ENCODE results near the gene POMT2. TPM values are rescaled to one million over a fixed set of nuclear protein-coding genes. Genes with fewer than 3 reads are reported as not detected.

The POMT2 gene
- total RNA-seq, 2 experiments from 2014 or later, result 5.9 to 31.4 TPM

- no peak overlapping the region for H3K4me3 ChIP-seq (ENCODE audit: low read depth, low read length, poor library complexity, severe bottlenecking)
- H2AFZ ChIP-seq (ENCODE audit: low read length), result no peak overlapping the region
- H4K20me1 ChIP-seq (ENCODE audit: insufficient read depth, low read length), result no peaks in the 10 kb centered on the region
- H3K9me2 ChIP-seq (ENCODE audit: insufficient read depth, low read length), result no peaks in the 10 kb centered on the region
- H3K27ac ChIP-seq (ENCODE audit: low read depth, low read length, poor library complexity, severe bottlenecking), result no peak overlapping the region
- no peaks in the 10 kb centered on the region for H3K36me3 ChIP-seq (ENCODE audit: insufficient read depth, low read length)
- no peak overlapping the region for H3K4me2 ChIP-seq (ENCODE audit: low read length)
- no peak for DNase-seq (ENCODE audit: low spot score)
- ChIA-PET POLR2A (no interaction called here), CTCF (ENCODE audit: unreplicated experiment) (no interaction called here)
- TF ChIP-seq EZH2phosphoT487 (IDR thresholded peaks at IDR 0.05; ENCODE audit: borderline replicate concordance, low read depth, low read length), result no peak
- TF ChIP-seq, protein P1, sequence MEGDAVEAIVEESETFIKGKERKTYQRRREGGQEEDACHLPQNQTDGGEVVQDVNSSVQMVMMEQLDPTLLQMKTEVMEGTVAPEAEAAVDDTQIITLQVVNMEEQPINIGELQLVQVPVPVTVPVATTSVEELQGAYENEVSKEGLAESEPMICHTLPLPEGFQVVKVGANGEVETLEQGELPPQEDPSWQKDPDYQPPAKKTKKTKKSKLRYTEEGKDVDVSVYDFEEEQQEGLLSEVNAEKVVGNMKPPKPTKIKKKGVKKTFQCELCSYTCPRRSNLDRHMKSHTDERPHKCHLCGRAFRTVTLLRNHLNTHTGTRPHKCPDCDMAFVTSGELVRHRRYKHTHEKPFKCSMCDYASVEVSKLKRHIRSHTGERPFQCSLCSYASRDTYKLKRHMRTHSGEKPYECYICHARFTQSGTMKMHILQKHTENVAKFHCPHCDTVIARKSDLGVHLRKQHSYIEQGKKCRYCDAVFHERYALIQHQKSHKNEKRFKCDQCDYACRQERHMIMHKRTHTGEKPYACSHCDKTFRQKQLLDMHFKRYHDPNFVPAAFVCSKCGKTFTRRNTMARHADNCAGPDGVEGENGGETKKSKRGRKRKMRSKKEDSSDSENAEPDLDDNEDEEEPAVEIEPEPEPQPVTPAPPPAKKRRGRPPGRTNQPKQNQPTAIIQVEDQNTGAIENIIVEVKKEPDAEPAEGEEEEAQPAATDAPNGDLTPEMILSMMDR (conservative IDR thresholded peaks at IDR 0.05; ENCODE audit: low read length), result peak; percentile 34; the same call in 1 of the 2 replicates
- H3K79me2 ChIP-seq (ENCODE audit: insufficient read depth, low read depth, low read length), result no peaks in the 10 kb centered on the region
- no peaks in the 10 kb centered on the region for H3K9me3 ChIP-seq (ENCODE audit: low read length)
- BruUV-seq (replicated peaks), result no TSS peak
- intact Hi-C loops (cut with micrococcal nuclease; ENCODE audit: unreplicated experiment), result no loop called here
- H3K4me1 ChIP-seq (ENCODE audit: insufficient read depth, low read length, poor library complexity, severe bottlenecking), result peaks cover 33% of the 10 kb centered on the region
Observed at GRCh38 chr14:77245820-77246219, 74.9 kb downstream of the POMT2 start.

GRCh38 chr14:77243853-77244252, 76.8 kb downstream of the POMT2 start:
- intact Hi-C loops (cut with micrococcal nuclease; ENCODE audit: unreplicated experiment), result no loop called here
- Histone ChIP-seq H3K79me2 (ENCODE audit: insufficient read depth, low read depth, low read length) (no peaks in the 10 kb centered on the region), H3K4me2 (ENCODE audit: low read length) (peak overlapping the region; percentile 47), H3K27ac (ENCODE audit: low read depth, low read length, poor library complexity, severe bottlenecking) (peak overlapping the region; percentile 14), H3K4me1 (ENCODE audit: insufficient read depth, low read length, poor library complexity, severe bottlenecking) (peaks cover 33% of the 10 kb centered on the region), H3K9me3 (ENCODE audit: low read length) (no peaks in the 10 kb centered on the region), H2AFZ (ENCODE audit: low read length) (peak overlapping the region; percentile 24; the same call in 1 of the 2 replicates), H3K36me3 (ENCODE audit: insufficient read depth, low read length) (no peaks in the 10 kb centered on the region), H4K20me1 (ENCODE audit: insufficient read depth, low read length) (no peaks in the 10 kb centered on the region), H3K9me2 (ENCODE audit: insufficient read depth, low read length) (no peaks in the 10 kb centered on the region), H3K4me3 (ENCODE audit: low read depth, low read length, poor library complexity, severe bottlenecking) (no peak overlapping the region)
- CTCF ChIA-PET (ENCODE audit: unreplicated experiment), result no interaction called here
- BruUV-seq (replicated peaks), result no TSS peak
- TF ChIP-seq, protein P1 (conservative IDR thresholded peaks at IDR 0.05; ENCODE audit: low read length), result no peak
- no peak for TF ChIP-seq EZH2phosphoT487 (IDR thresholded peaks at IDR 0.05; ENCODE audit: borderline replicate concordance, low read depth, low read length)
- POLR2A ChIA-PET, result no interaction called here
- peak; percentile 79 for DNase-seq (ENCODE audit: low spot score)

DNA sequence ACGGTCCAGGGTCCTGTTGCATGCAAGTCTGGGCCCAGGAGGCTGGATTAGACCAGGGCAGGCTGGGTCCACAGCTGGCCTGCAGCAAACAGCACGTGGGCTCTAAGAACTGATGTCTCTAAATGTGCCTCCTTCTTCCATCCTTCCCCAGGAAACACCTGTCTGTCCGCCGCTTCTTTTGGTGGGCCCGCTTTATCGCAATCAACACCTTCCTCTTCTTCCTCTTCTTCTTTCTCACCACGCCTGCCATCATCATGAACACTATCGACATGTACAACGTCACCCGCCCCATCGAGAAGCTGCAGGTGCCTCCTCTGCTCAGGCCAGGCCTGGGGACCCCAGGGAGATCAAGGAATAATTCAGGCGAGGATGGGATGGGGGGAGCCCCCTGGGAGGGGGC, 77.9 kb downstream of the POMT2 start:
- intact Hi-C loops (cut with micrococcal nuclease; ENCODE audit: unreplicated experiment), result no loop called here
- Histone ChIP-seq H3K36me3 (ENCODE audit: insufficient read depth, low read length) (no peaks in the 10 kb centered on the region), H3K9me3 (ENCODE audit: low read length) (no peaks in the 10 kb centered on the region), H3K4me1 (ENCODE audit: insufficient read depth, low read length, poor library complexity, severe bottlenecking) (peaks cover 33% of the 10 kb centered on the region), H3K4me2 (ENCODE audit: low read length) (peak overlapping the region; percentile 47; the same call in 1 of the 2 replicates), H3K79me2 (ENCODE audit: insufficient read depth, low read depth, low read length) (no peaks in the 10 kb centered on the region), H3K9me2 (ENCODE audit: insufficient read depth, low read length) (no peaks in the 10 kb centered on the region), H3K27ac (ENCODE audit: low read depth, low read length, poor library complexity, severe bottlenecking) (peak overlapping the region; percentile 27), H4K20me1 (ENCODE audit: insufficient read depth, low read length) (no peaks in the 10 kb centered on the region), H2AFZ (ENCODE audit: low read length) (no peak overlapping the region), H3K4me3 (ENCODE audit: low read depth, low read length, poor library complexity, severe bottlenecking) (no peak overlapping the region)
- TF ChIP-seq, protein P1 (conservative IDR thresholded peaks at IDR 0.05; ENCODE audit: low read length), result no peak
- no peak for TF ChIP-seq EZH2phosphoT487 (IDR thresholded peaks at IDR 0.05; ENCODE audit: borderline replicate concordance, low read depth, low read length)
- DNase-seq (ENCODE audit: low spot score), result peak; percentile 54
- CTCF ChIA-PET (ENCODE audit: unreplicated experiment), result interaction anchor here (1.1 kb wide), 1 partner anchor 21 kb away, joined by 3 read pairs; no protein-coding TSS in a partner anchor
- no TSS peak for BruUV-seq (replicated peaks)
- POLR2A ChIA-PET, result interaction anchor here (0.6 to 1.7 kb wide), 2 partner anchors 10 to 13 kb away, joined by 3 to 5 read pairs; no protein-coding TSS in a partner anchor
